Measurements from ENCODE around the gene XPR1.

XPR1 gene

GRCh38 chr1:180612632-180613031, 19.2 kb upstream of the XPR1 start:
- H3K36me3 ChIP-seq (ENCODE audit: control insufficient read depth, low read length), result no peaks in the 10 kb centered on the region
- TF ChIP-seq, protein P1, sequence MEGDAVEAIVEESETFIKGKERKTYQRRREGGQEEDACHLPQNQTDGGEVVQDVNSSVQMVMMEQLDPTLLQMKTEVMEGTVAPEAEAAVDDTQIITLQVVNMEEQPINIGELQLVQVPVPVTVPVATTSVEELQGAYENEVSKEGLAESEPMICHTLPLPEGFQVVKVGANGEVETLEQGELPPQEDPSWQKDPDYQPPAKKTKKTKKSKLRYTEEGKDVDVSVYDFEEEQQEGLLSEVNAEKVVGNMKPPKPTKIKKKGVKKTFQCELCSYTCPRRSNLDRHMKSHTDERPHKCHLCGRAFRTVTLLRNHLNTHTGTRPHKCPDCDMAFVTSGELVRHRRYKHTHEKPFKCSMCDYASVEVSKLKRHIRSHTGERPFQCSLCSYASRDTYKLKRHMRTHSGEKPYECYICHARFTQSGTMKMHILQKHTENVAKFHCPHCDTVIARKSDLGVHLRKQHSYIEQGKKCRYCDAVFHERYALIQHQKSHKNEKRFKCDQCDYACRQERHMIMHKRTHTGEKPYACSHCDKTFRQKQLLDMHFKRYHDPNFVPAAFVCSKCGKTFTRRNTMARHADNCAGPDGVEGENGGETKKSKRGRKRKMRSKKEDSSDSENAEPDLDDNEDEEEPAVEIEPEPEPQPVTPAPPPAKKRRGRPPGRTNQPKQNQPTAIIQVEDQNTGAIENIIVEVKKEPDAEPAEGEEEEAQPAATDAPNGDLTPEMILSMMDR (IDR thresholded peaks at IDR 0.05; ENCODE audit: low read depth, low read length, poor library complexity, severe bottlenecking), result no peak
- TF ChIP-seq EZH2phosphoT487 (IDR thresholded peaks at IDR 0.05; ENCODE audit: borderline replicate concordance, low read length), result no peak
- peaks cover 10% of the 10 kb centered on the region for H3K4me1 ChIP-seq (ENCODE audit: control insufficient read depth, low read length)
- H4K20me1 ChIP-seq (ENCODE audit: control insufficient read depth, insufficient read depth, low read depth, low read length), result no peaks in the 10 kb centered on the region
- no peak overlapping the region for H3K4me3 ChIP-seq (ENCODE audit: low read length)
- no peak overlapping the region for H3K27ac ChIP-seq (ENCODE audit: low read depth, low read length)
- H3K27me3 ChIP-seq (ENCODE audit: control insufficient read depth, low read length), result no peaks in the 10 kb centered on the region
- no peaks in the 10 kb centered on the region for H3K79me2 ChIP-seq (ENCODE audit: control insufficient read depth, low read length)
- H3K4me2 ChIP-seq (ENCODE audit: low read length), result no peak overlapping the region
- no peaks in the 10 kb centered on the region for H3K9me3 ChIP-seq (ENCODE audit: control insufficient read depth, insufficient read depth, low read length)
- H3F3A ChIP-seq (ENCODE audit: control insufficient read depth, insufficient read depth), result no peaks in the 10 kb centered on the region; the same call in 1 of the 2 replicates
- H3K9me2 ChIP-seq (replicated peaks; ENCODE audit: control insufficient read depth, low read length), result no peaks in the 10 kb centered on the region

DNA sequence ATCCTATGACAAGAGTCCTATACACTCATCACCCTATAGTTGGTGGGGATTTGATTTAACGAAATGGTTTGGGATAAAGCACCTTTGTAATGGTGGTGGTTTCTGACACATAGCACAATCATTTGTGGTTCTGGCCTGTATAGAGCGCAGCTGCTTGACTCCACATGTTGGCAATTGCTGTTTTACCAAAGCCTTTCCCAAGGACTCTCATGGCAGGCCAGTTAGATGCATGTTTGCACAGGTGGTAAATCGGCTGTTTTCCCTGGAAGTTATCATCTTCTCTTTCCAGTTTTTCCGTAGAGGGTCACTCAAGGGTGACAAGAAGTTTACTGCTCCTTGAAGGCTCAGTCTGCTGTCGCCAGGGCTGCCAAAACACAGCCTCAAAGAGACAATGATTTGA, 17.1 kb upstream of the XPR1 start:
- no peaks in the 10 kb centered on the region for H3K36me3 ChIP-seq (ENCODE audit: control insufficient read depth, low read length)
- no peaks in the 10 kb centered on the region for H3K9me3 ChIP-seq (ENCODE audit: control insufficient read depth, insufficient read depth, low read length)
- no peak overlapping the region for H3K4me2 ChIP-seq (ENCODE audit: low read length)
- no peak for TF ChIP-seq EZH2phosphoT487 (IDR thresholded peaks at IDR 0.05; ENCODE audit: borderline replicate concordance, low read length)
- TF ChIP-seq, protein P1 (IDR thresholded peaks at IDR 0.05; ENCODE audit: low read depth, low read length, poor library complexity, severe bottlenecking), result no peak
- H3K4me1 ChIP-seq (ENCODE audit: control insufficient read depth, low read length), result peaks cover 14% of the 10 kb centered on the region
- no peaks in the 10 kb centered on the region for H3K27me3 ChIP-seq (ENCODE audit: control insufficient read depth, low read length)
- no peak overlapping the region for H3K4me3 ChIP-seq (ENCODE audit: low read length)
- H3K27ac ChIP-seq (ENCODE audit: low read depth, low read length), result no peak overlapping the region
- H3K79me2 ChIP-seq (ENCODE audit: control insufficient read depth, low read length), result no peaks in the 10 kb centered on the region
- H3F3A ChIP-seq (ENCODE audit: control insufficient read depth, insufficient read depth), result no peaks in the 10 kb centered on the region; the same call in 1 of the 2 replicates
- no peaks in the 10 kb centered on the region for H4K20me1 ChIP-seq (ENCODE audit: control insufficient read depth, insufficient read depth, low read depth, low read length)
- H3K9me2 ChIP-seq (replicated peaks; ENCODE audit: control insufficient read depth, low read length), result no peaks in the 10 kb centered on the region

- H3F3A ChIP-seq (ENCODE audit: control insufficient read depth, insufficient read depth), result no peaks in the 10 kb centered on the region; the same call in 1 of the 2 replicates
- H3K4me3 ChIP-seq (ENCODE audit: low read length), result no peak overlapping the region
- no peaks in the 10 kb centered on the region for H3K9me2 ChIP-seq (replicated peaks; ENCODE audit: control insufficient read depth, low read length)
- H3K9me3 ChIP-seq (ENCODE audit: control insufficient read depth, insufficient read depth, low read length), result no peaks in the 10 kb centered on the region
- H3K79me2 ChIP-seq (ENCODE audit: control insufficient read depth, low read length), result no peaks in the 10 kb centered on the region
- no peak overlapping the region for H3K27ac ChIP-seq (ENCODE audit: low read depth, low read length)
- no peaks in the 10 kb centered on the region for H3K27me3 ChIP-seq (ENCODE audit: control insufficient read depth, low read length)
- H4K20me1 ChIP-seq (ENCODE audit: control insufficient read depth, insufficient read depth, low read depth, low read length), result no peaks in the 10 kb centered on the region
- peaks cover 14% of the 10 kb centered on the region for H3K4me1 ChIP-seq (ENCODE audit: control insufficient read depth, low read length)
- TF ChIP-seq, protein P1 (IDR thresholded peaks at IDR 0.05; ENCODE audit: low read depth, low read length, poor library complexity, severe bottlenecking), result no peak
- no peak overlapping the region for H3K4me2 ChIP-seq (ENCODE audit: low read length)
- H3K36me3 ChIP-seq (ENCODE audit: control insufficient read depth, low read length), result no peaks in the 10 kb centered on the region
These were observed 16.1 kb upstream of the XPR1 start for GRCh38 chr1:180615493-180616290.

All from DOHH2 (cell line).